Measurements from ENCODE around the gene FYN. TPM values are rescaled to one million over a fixed set of nuclear protein-coding genes. Genes with fewer than 3 reads are reported as not detected.
"Not testable (repeated sequence)": the region's sequence is repeated elsewhere in the genome, so short reads cannot be mapped to it uniquely, and the experiment has no call there.

Gene FYN
- total RNA-seq, 4 donors from 2014 or later, result 16.3 to 288 (median 52.2) TPM

- in situ Hi-C loops (cut with MboI; ENCODE audit: low pct_ligation_motif_present in 1 of 4, low pct_unique_long_range_greater_than_20kb in 1 of 4, low sequenced_read_pairs in 3 of 4) (no loop called here), intact Hi-C loops (cut with DNase I; ENCODE audit: low total_unique reads) (no loop called here)
- no peak for TF ChIP-seq EP300 (IDR thresholded peaks at IDR 0.05; ENCODE audit: low read depth)
- TF ChIP-seq CTCF (IDR thresholded peaks at IDR 0.05), result no peak
- TF ChIP-seq POLR2AphosphoS5 (IDR thresholded peaks at IDR 0.05), result no peak
- no peak for TF ChIP-seq POLR2A (IDR thresholded peaks at IDR 0.05)
- Histone ChIP-seq H3K27ac (peak overlapping the region in 3 of 4 donors; percentile 1 to 79 (median 74)), H3K4me3 (no peak overlapping the region), H3K4me1 (peaks cover 0 to 65% (median 21%) of the 10 kb centered on the region in 4 donors), H3K27me3 (no peaks in the 10 kb centered on the region), H3K9me3 (no peaks in the 10 kb centered on the region), H3K36me3 (no peaks in the 10 kb centered on the region)
- no peak for DNase-seq
- 79% methylated on average over 7 of the region's 7 CpGs; no CpG with 5 or more reads in 1 of the 2 donors for WGBS, 2 donors (ENCODE audit: low coverage in 1 of 2)
Observed at GRCh38 chr6:111685058-111685457, 188.2 kb downstream of the FYN start.

DNA sequence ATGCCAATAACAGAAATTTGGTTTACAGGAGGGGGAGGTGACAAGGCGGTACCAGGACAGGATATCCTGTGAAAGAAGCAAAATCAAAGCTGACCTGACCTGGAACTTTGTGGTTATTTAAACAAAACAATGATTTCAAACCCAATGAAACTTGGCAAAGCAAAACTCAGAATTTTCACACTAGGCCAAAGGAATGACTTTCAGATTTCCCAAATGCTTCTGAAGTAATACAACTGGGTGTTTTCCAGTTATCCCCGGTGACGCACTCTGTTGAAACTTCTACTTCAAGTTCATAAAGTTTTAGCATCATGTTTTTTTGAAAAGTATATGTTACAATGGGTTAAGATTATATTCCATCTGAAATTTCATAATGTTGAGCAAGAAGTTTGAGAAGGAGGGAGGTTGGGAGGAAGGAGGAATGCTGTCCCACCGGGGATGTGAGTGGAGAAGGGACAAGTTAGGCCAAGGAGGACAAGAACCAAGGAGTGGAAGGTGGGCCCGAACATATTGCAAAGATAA is 189.4 kb downstream of the FYN start:
- DNase-seq, result no peak
- 57 to 85% methylated on average over 5 of the region's 5 CpGs for WGBS, 2 donors (ENCODE audit: low coverage in 1 of 2)
- H3K36me3 ChIP-seq, result no peaks in the 10 kb centered on the region
- H3K27me3 ChIP-seq, result no peaks in the 10 kb centered on the region
- no peaks in the 10 kb centered on the region for H3K9me3 ChIP-seq
- peak overlapping the region; percentile 54 to 79 (median 68) for H3K27ac ChIP-seq
- no peak overlapping the region for H3K4me3 ChIP-seq
- intact Hi-C loops (cut with DNase I; ENCODE audit: low total_unique reads) (no loop called here), in situ Hi-C loops (cut with MboI; ENCODE audit: low pct_ligation_motif_present in 1 of 4, low pct_unique_long_range_greater_than_20kb in 1 of 4, low sequenced_read_pairs in 3 of 4) (no loop called here)
- TF ChIP-seq EP300 (IDR thresholded peaks at IDR 0.05; ENCODE audit: low read depth) (no peak), CTCF (IDR thresholded peaks at IDR 0.05) (no peak), POLR2AphosphoS5 (IDR thresholded peaks at IDR 0.05) (peak; percentile 8 to 50 (median 33))
- peaks cover 0 to 58% (median 20%) of the 10 kb centered on the region in 4 donors for H3K4me1 ChIP-seq

- 94% methylated on average over 5 of the region's 5 CpGs; no CpG with 5 or more reads in 1 of the 2 donors for WGBS, 2 donors (ENCODE audit: low coverage in 1 of 2)
- in situ Hi-C loops (cut with MboI; ENCODE audit: low pct_ligation_motif_present in 1 of 4, low pct_unique_long_range_greater_than_20kb in 1 of 4, low sequenced_read_pairs in 3 of 4) (no loop called here), intact Hi-C loops (cut with DNase I; ENCODE audit: low total_unique reads) (no loop called here)
- Histone ChIP-seq H3K27ac (peak overlapping the region; percentile 54 to 79 (median 66)), H3K4me1 (peaks cover 0 to 61% (median 15%) of the 10 kb centered on the region in 4 donors), H3K36me3 (no peaks in the 10 kb centered on the region), H3K27me3 (no peaks in the 10 kb centered on the region), H3K4me3 (no peak overlapping the region), H3K9me3 (no peaks in the 10 kb centered on the region)
- no peak for DNase-seq
- no peak for TF ChIP-seq POLR2AphosphoS5 (IDR thresholded peaks at IDR 0.05)
- TF ChIP-seq EP300 (IDR thresholded peaks at IDR 0.05; ENCODE audit: low read depth), result no peak
- TF ChIP-seq CTCF (IDR thresholded peaks at IDR 0.05), result no peak
- no peak for TF ChIP-seq POLR2A (IDR thresholded peaks at IDR 0.05)
Observed at GRCh38 chr6:111683157-111683556, 190.1 kb downstream of the FYN start.

- H3K36me3 ChIP-seq, result no peaks in the 10 kb centered on the region
- H3K9me3 ChIP-seq, result no peaks in the 10 kb centered on the region
- intact Hi-C loops (cut with DNase I; ENCODE audit: low total_unique reads) (no loop called here), in situ Hi-C loops (cut with MboI; ENCODE audit: low pct_ligation_motif_present in 1 of 4, low pct_unique_long_range_greater_than_20kb in 1 of 4, low sequenced_read_pairs in 3 of 4) (no loop called here)
- H3K27ac ChIP-seq, result peak overlapping the region in 2 of 4 donors; percentile 26 to 74
- TF ChIP-seq POLR2A (IDR thresholded peaks at IDR 0.05), result no peak
- TF ChIP-seq EP300 (IDR thresholded peaks at IDR 0.05; ENCODE audit: low read depth), result no peak
- TF ChIP-seq CTCF (IDR thresholded peaks at IDR 0.05), result no peak
- no peak for TF ChIP-seq POLR2AphosphoS5 (IDR thresholded peaks at IDR 0.05)
- no peaks in the 10 kb centered on the region for H3K27me3 ChIP-seq
- peaks cover 0 to 59% (median 20%) of the 10 kb centered on the region in 4 donors for H3K4me1 ChIP-seq
- WGBS, 2 donors (ENCODE audit: low coverage in 1 of 2), result 62 to 68% methylated on average over 3 of the region's 3 CpGs
- H3K4me3 ChIP-seq, result no peak overlapping the region
- no peak for DNase-seq
Observed at GRCh38 chr6:111681860-111682259, 191.4 kb downstream of the FYN start.

DNA sequence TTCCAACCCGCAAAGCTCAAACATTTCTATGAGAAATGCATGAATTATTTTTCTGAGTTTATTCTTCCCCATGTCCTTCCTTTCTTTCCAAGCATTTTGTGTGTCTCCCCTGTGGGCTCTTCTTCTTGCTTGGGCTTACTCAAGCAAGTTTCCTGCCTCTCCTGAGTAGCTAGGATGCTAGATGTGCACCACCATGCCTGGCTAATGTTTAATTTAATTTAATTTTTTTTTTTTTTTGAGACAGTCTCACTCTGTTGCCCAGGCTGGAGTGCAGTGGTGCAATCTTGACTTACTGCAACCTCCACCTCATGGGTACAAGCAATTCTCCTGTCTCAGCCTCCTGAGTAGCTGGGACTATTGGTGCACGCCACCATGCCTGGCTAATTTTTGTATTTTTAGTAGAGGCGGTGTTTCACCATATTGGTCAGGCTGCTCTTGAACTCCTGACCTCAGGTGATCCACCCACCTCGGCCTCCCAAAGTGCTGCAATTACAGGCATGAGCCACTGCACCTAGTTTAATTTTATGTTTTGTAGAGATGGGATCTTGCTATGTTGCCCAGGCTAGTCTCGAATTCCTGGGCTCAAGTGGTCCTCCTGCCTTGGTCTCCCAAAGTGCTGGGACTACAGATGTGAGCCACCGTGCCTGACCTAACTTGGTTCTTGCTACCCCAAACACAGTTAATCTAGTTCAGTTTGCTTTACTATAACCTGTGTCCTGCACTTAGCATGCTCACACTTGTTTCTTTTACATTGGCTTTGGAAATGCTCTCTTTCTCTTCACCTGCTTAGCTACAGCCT is 192.2 kb downstream of the FYN start:
- H3K36me3 ChIP-seq; in situ Hi-C loops (cut with MboI; ENCODE audit: low pct_ligation_motif_present in 1 of 4, low pct_unique_long_range_greater_than_20kb in 1 of 4, low sequenced_read_pairs in 3 of 4); H3K9me3 ChIP-seq; intact Hi-C loops (cut with DNase I; ENCODE audit: low total_unique reads); H3K27me3 ChIP-seq; H3K4me3 ChIP-seq; DNase-seq: not testable (repeated sequence)
- 94 to 100% methylated on average over 1 to 6 of the region's 6 CpGs for WGBS, 2 donors (ENCODE audit: low coverage in 1 of 2)
- Histone ChIP-seq H3K4me1 (peaks cover 0 to 57% (median 24%) of the 10 kb centered on the region in 4 donors), H3K27ac (peak overlapping the region in 1 of 4 donors; percentile 26)

All from transverse colon (tissue), 4 donors.